SH-SY5Y (cell line): Measurements from ENCODE around the gene BPIFA2.

Source experiments
- GATA2 ChIP-seq: IDR thresholded peaks from 2 replicates; pipeline ENCODE4 v1.6.1; 2011; ENCODE audit warnings: mild to moderate bottlenecking, low read depth, low read length
- GATA3 ChIP-seq: IDR thresholded peaks from 2 replicates; pipeline ENCODE4 v1.6.1; 2011; ENCODE audit warnings: low read depth, mild to moderate bottlenecking, low read length, moderate library complexity

GRCh38 chr20:33191484-33191883 is 23.5 kb downstream of the BPIFA2 start:
- no peak for TF ChIP-seq GATA2
- TF ChIP-seq GATA3, result no peak
